Caco-2 (cell line): ENCODE data around the gene TBC1D17. TPM values are rescaled to one million over a fixed set of nuclear protein-coding genes. Genes with fewer than 3 reads are reported as not detected.

Source experiments
- BruUV-seq: library from RNA; stranded (reverse); fragments of 400-500 nt; replicated peaks from 2 replicates; lab custom pipeline; 2021; lab: Mats Ljungman, UMichigan
- CTCF ChIA-PET: fragments of 300-600 bp; sonication (Branson Sonifier 250); formaldehyde crosslinking; loops from one replicate; lab custom pipeline; 2022; ENCODE audit warnings: antibody characterized with exemption; lab: Charles Lee
- POLR2A ChIA-PET: fragments of 300-600 bp; sonication (Branson Sonifier 250); formaldehyde crosslinking; loops from one replicate; lab custom pipeline; 2022; ENCODE audit warnings: antibody characterized with exemption; lab: Charles Lee
- DNase-seq, 2 experiments: peaks; one replicate each; pipeline versions ENCODE4 v3.0.0 to v3.0.0-alpha.2; 2020 to 2022
- H3K27me3 ChIP-seq: replicated peaks from 2 replicates; pipeline ENCODE4 v1.6.0; 2011; ENCODE audit warnings: low read length; ENCODE audit not compliant: control insufficient read depth, insufficient read depth
- H3K36me3 ChIP-seq: 2 replicates; pipeline ENCODE4 v1.5.1; 2011; ENCODE audit warnings: low read length; ENCODE audit not compliant: control insufficient read depth, insufficient read depth
- H3K4me1 ChIP-seq: fragments of 250-450 bp; sonication (Bioruptor Pico); 2 replicates; pipeline ENCODE4 v1.5.1; 2020; ENCODE audit warnings: mild to moderate bottlenecking
- H3K4me3 ChIP-seq: 2 replicates; pipeline ENCODE4 v1.5.1; 2011; ENCODE audit warnings: low read depth, mild to moderate bottlenecking, control low read depth, low read length
- H3K9me3 ChIP-seq: fragments of 250-450 bp; sonication (Bioruptor Pico); 2 replicates; pipeline ENCODE4 v1.5.1; 2020; ENCODE audit warnings: mild to moderate bottlenecking, moderate library complexity
- H3K27ac Mint-ChIP-seq: one replicate; pipeline ENCODE4 v1.8.0; 2022; ENCODE audit warnings: mixed read lengths; ENCODE audit not compliant: unreplicated experiment
- H3K27me3 Mint-ChIP-seq: one replicate; pipeline ENCODE4 v1.8.0; 2022; ENCODE audit warnings: mixed read lengths; ENCODE audit not compliant: insufficient read depth, unreplicated experiment
- H3K36me3 Mint-ChIP-seq: one replicate; pipeline ENCODE4 v1.8.0; 2022; ENCODE audit warnings: mild to moderate bottlenecking, mixed read lengths; ENCODE audit not compliant: insufficient read depth, unreplicated experiment
- H3K4me1 Mint-ChIP-seq: one replicate; pipeline ENCODE4 v1.8.0; 2022; ENCODE audit warnings: low read depth, mixed read lengths; ENCODE audit not compliant: unreplicated experiment
- H3K4me3 Mint-ChIP-seq: one replicate; pipeline ENCODE4 v1.8.0; 2022; ENCODE audit warnings: mild to moderate bottlenecking, moderate library complexity, mixed read lengths; ENCODE audit not compliant: unreplicated experiment
- H3K9me3 Mint-ChIP-seq: one replicate; pipeline ENCODE4 v1.8.0; 2022; ENCODE audit warnings: mixed read lengths; ENCODE audit not compliant: unreplicated experiment
- intact Hi-C: fragments of 100-400 bp; cut with micrococcal nuclease; formaldehyde crosslinking; loops from one replicate; pipeline ENCODE4 v1.10.0; 2022; ENCODE audit not compliant: unreplicated experiment
- total RNA-seq: library from RNA; stranded (reverse); gene quantifications from 2 replicates; pipeline ENCODE4 v1.2.3, GENCODE V29; 2022
- TF ChIP-seq, protein P1 (sequence below), 2 experiments: fragments of 200-600 bp in 1 of 2; IDR thresholded peaks; 1 replicate in 1 of 2; 2 replicates in 1 of 2; pipeline versions ENCODE4 v1.5.1 to v1.8.0; 2011 to 2022; ENCODE audit warnings: antibody characterized with exemption in 1 of 2, control low read depth in 1 of 2, inconsistent platforms in 1 of 2, low read depth in 1 of 2, low read length in 1 of 2, mild to moderate bottlenecking in 1 of 2, moderate library complexity in 1 of 2; ENCODE audit not compliant: insufficient read depth in 1 of 2, severe bottlenecking in 1 of 2, unreplicated experiment in 1 of 2

TBC1D17 gene
- total RNA-seq, 1 experiment from 2014 or later, result 55.3 TPM

- H3K4me3 ChIP-seq, result no peak overlapping the region
- H3K36me3 Mint-ChIP-seq, result peaks cover 75% of the 10 kb centered on the region
- intact Hi-C loops, result no loop called here
- no peak for DNase-seq
- TF ChIP-seq, protein P1, sequence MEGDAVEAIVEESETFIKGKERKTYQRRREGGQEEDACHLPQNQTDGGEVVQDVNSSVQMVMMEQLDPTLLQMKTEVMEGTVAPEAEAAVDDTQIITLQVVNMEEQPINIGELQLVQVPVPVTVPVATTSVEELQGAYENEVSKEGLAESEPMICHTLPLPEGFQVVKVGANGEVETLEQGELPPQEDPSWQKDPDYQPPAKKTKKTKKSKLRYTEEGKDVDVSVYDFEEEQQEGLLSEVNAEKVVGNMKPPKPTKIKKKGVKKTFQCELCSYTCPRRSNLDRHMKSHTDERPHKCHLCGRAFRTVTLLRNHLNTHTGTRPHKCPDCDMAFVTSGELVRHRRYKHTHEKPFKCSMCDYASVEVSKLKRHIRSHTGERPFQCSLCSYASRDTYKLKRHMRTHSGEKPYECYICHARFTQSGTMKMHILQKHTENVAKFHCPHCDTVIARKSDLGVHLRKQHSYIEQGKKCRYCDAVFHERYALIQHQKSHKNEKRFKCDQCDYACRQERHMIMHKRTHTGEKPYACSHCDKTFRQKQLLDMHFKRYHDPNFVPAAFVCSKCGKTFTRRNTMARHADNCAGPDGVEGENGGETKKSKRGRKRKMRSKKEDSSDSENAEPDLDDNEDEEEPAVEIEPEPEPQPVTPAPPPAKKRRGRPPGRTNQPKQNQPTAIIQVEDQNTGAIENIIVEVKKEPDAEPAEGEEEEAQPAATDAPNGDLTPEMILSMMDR (IDR thresholded peaks at IDR 0.05; ENCODE audit: insufficient read depth in 1 of 2, low read depth in 1 of 2, low read length in 1 of 2, severe bottlenecking in 1 of 2, unreplicated experiment in 1 of 2), result no peak
- peaks cover 16% of the 10 kb centered on the region for H3K4me1 ChIP-seq
- CTCF ChIA-PET, result no interaction called here
- peak overlapping the region; percentile 14 for H3K4me3 Mint-ChIP-seq
- peaks cover 14% of the 10 kb centered on the region for H3K4me1 Mint-ChIP-seq
- H3K9me3 ChIP-seq, result no peaks in the 10 kb centered on the region
- H3K9me3 Mint-ChIP-seq, result no peaks in the 10 kb centered on the region
- H3K27me3 Mint-ChIP-seq, result no peaks in the 10 kb centered on the region
- no peaks in the 10 kb centered on the region for H3K27me3 ChIP-seq
- H3K36me3 ChIP-seq, result peaks cover 11% of the 10 kb centered on the region
- BruUV-seq, result no TSS peak
- peak overlapping the region; percentile 19 for H3K27ac Mint-ChIP-seq
- POLR2A ChIA-PET, result no interaction called here
Measured at GRCh38 chr19:49907745-49908446, 30.4 kb downstream of the TBC1D17 start.

GRCh38 chr19:49908480-49909420 lies 31.2 kb downstream of the TBC1D17 start:
- H3K27me3 Mint-ChIP-seq, result no peaks in the 10 kb centered on the region
- intact Hi-C loops, result no loop called here
- no peak overlapping the region for H3K4me3 ChIP-seq
- CTCF ChIA-PET, result no interaction called here
- peaks cover 11% of the 10 kb centered on the region for H3K36me3 ChIP-seq
- no TSS peak for BruUV-seq
- H3K27ac Mint-ChIP-seq, result peak overlapping the region; percentile 19
- no peak for DNase-seq
- peaks cover 22% of the 10 kb centered on the region for H3K4me1 Mint-ChIP-seq
- peak overlapping the region; percentile 14 for H3K4me3 Mint-ChIP-seq
- H3K27me3 ChIP-seq, result no peaks in the 10 kb centered on the region
- no peaks in the 10 kb centered on the region for H3K9me3 Mint-ChIP-seq
- TF ChIP-seq, protein P1 (IDR thresholded peaks at IDR 0.05; ENCODE audit: insufficient read depth in 1 of 2, low read depth in 1 of 2, low read length in 1 of 2, severe bottlenecking in 1 of 2, unreplicated experiment in 1 of 2), result no peak
- H3K4me1 ChIP-seq, result peaks cover 25% of the 10 kb centered on the region
- peaks cover 84% of the 10 kb centered on the region for H3K36me3 Mint-ChIP-seq
- H3K9me3 ChIP-seq, result no peaks in the 10 kb centered on the region
- POLR2A ChIA-PET, result no interaction called here

DNA sequence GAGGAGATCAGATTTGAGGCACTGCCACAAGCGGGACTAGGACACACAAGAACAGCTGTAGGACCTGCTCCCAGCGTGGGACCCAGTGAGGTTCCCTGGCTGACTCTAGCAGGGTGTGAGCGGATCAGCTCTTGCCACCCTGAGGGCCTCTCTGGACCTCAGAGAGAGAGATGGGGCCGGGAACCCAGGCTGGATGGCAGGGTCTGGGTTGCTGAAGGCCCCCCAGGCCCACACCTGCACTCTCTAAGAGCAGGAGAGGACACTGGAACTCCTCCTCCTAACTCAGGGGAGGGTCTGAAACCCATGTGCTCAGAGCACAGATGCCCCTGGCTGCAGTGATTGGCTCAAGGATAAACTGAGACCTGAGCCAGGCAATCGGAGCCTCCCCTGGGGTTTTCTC lies 32.7 kb downstream of the TBC1D17 start:
- POLR2A ChIA-PET, result interaction anchor here (0.6 kb wide), 1 partner anchor 141 kb away, joined by 3 read pairs; no protein-coding TSS in a partner anchor
- H3K4me1 Mint-ChIP-seq, result peaks cover 30% of the 10 kb centered on the region
- TF ChIP-seq, protein P1 (IDR thresholded peaks at IDR 0.05; ENCODE audit: insufficient read depth in 1 of 2, low read depth in 1 of 2, low read length in 1 of 2, severe bottlenecking in 1 of 2, unreplicated experiment in 1 of 2), result no peak
- peaks cover 14% of the 10 kb centered on the region for H3K36me3 ChIP-seq
- H3K4me1 ChIP-seq, result peaks cover 30% of the 10 kb centered on the region
- 0 out of 2 replicates have a peak, but pooled peaks cover under 1% of the 10 kb centered on the region for H3K9me3 ChIP-seq
- no TSS peak for BruUV-seq
- no peak overlapping the region for H3K4me3 ChIP-seq
- H3K9me3 Mint-ChIP-seq, result no peaks in the 10 kb centered on the region
- CTCF ChIA-PET, result no interaction called here
- H3K27me3 ChIP-seq, result no peaks in the 10 kb centered on the region
- H3K36me3 Mint-ChIP-seq, result peaks cover 97% of the 10 kb centered on the region
- H3K27ac Mint-ChIP-seq, result no peak overlapping the region
- H3K4me3 Mint-ChIP-seq, result no peak overlapping the region
- intact Hi-C loops, result no loop called here
- H3K27me3 Mint-ChIP-seq, result no peaks in the 10 kb centered on the region
- DNase-seq, result no peak
